Measurements from ENCODE around the gene NRXN2.

Gene NRXN2

GRCh38 chr11:64713781-64714363, 9.1 kb downstream of the NRXN2 start:
- no peak for TF ChIP-seq ZBTB7A (IDR thresholded peaks at IDR 0.05; ENCODE audit: low read depth)
- TF ChIP-seq REST (IDR thresholded peaks at IDR 0.05; ENCODE audit: low read depth): peak; percentile 61

- TF ChIP-seq ZBTB7A (IDR thresholded peaks at IDR 0.05; ENCODE audit: low read depth) (0 out of 2 replicates have a peak, but pooled peaks have one; percentile 6), TEAD4 (IDR thresholded peaks at IDR 0.05) (no peak)
- TF ChIP-seq, protein P1, sequence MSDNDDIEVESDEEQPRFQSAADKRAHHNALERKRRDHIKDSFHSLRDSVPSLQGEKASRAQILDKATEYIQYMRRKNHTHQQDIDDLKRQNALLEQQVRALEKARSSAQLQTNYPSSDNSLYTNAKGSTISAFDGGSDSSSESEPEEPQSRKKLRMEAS (IDR thresholded peaks at IDR 0.05): peak; percentile 73
These were observed 9.8 kb downstream of the NRXN2 start for GRCh38 chr11:64713016-64713707.

GRCh38 chr11:64712430-64713015, 10.5 kb downstream of the NRXN2 start:
- 0 out of 2 replicates have a peak, but pooled peaks have one; percentile 22 for TF ChIP-seq ZBTB7A (IDR thresholded peaks at IDR 0.05; ENCODE audit: low read depth)
- TF ChIP-seq NFIC (IDR thresholded peaks at IDR 0.05): no peak

- no peak for TF ChIP-seq ZBTB7A (IDR thresholded peaks at IDR 0.05; ENCODE audit: low read depth)
- TF ChIP-seq, protein P1 (IDR thresholded peaks at IDR 0.05): no peak
- no peak for TF ChIP-seq CEBPB (IDR thresholded peaks at IDR 0.05)
- no peak for TF ChIP-seq USF1 (IDR thresholded peaks at IDR 0.05)
- no peak for TF ChIP-seq TAF1 (IDR thresholded peaks at IDR 0.05; ENCODE audit: low read depth)
- TF ChIP-seq FOXM1 (IDR thresholded peaks at IDR 0.05; ENCODE audit: borderline replicate concordance, low read depth): no peak
- no peak for TF ChIP-seq YY1 (IDR thresholded peaks at IDR 0.05; ENCODE audit: low read depth)
- TF ChIP-seq RAD21 (IDR thresholded peaks at IDR 0.05; ENCODE audit: low read depth): no peak
- no peak for TF ChIP-seq NFIC (IDR thresholded peaks at IDR 0.05)
- no peak for TF ChIP-seq EP300 (IDR thresholded peaks at IDR 0.05; ENCODE audit: borderline replicate concordance)
These were observed 11.0 kb downstream of the NRXN2 start for GRCh38 chr11:64711956-64712362.

GRCh38 chr11:64711138-64711955, 11.7 kb downstream of the NRXN2 start:
- no peak for TF ChIP-seq NFIC (IDR thresholded peaks at IDR 0.05)
- TF ChIP-seq YY1 (IDR thresholded peaks at IDR 0.05; ENCODE audit: low read depth): no peak
- TF ChIP-seq REST (IDR thresholded peaks at IDR 0.05; ENCODE audit: low read depth): no peak
- no peak for TF ChIP-seq RAD21 (IDR thresholded peaks at IDR 0.05; ENCODE audit: low read depth)

GRCh38 chr11:64710418-64711137, 12.4 kb downstream of the NRXN2 start:
- TF ChIP-seq REST (IDR thresholded peaks at IDR 0.05; ENCODE audit: low read depth) (no peak), EP300 (IDR thresholded peaks at IDR 0.05; ENCODE audit: borderline replicate concordance) (no peak), ZBTB7A (IDR thresholded peaks at IDR 0.05; ENCODE audit: low read depth) (no peak), TCF12 (IDR thresholded peaks at IDR 0.05; ENCODE audit: low read depth) (no peak), NFIC (IDR thresholded peaks at IDR 0.05) (no peak), USF1 (IDR thresholded peaks at IDR 0.05) (no peak), CEBPB (IDR thresholded peaks at IDR 0.05) (no peak), TAF1 (IDR thresholded peaks at IDR 0.05; ENCODE audit: low read depth) (no peak), CREB1 (IDR thresholded peaks at IDR 0.05; ENCODE audit: low read depth) (no peak)

Measured in Ishikawa (cell line).